Neural cell (in vitro differentiated cells): Measurements from ENCODE around the gene TDP1.

Experiments
- CTCF ChIP-seq: fragments of 450-650 bp; IDR thresholded peaks from 2 replicates; pipeline ENCODE4 v1.5.1; 2014; ENCODE audit warnings: antibody characterized with exemption, mild to moderate bottlenecking, moderate library complexity; ENCODE audit not compliant: poor library complexity, severe bottlenecking
- EP300 ChIP-seq: fragments of 450-650 bp; conservative IDR thresholded peaks from 2 replicates; pipeline ENCODE4 v1.6.1; 2014; ENCODE audit warnings: antibody characterized with exemption, mild to moderate bottlenecking, moderate library complexity; ENCODE audit not compliant: poor library complexity, severe bottlenecking
- EZH2 ChIP-seq: fragments of 200-600, 300-800 bp; shearing (Covaris generic), sonication (generic); IDR thresholded peaks from 2 replicates; pipeline ENCODE4 v1.6.1; 2014; ENCODE audit warnings: antibody characterized with exemption, low read length, borderline replicate concordance, mild to moderate bottlenecking; ENCODE audit not compliant: insufficient read depth, poor library complexity, severe bottlenecking
- MXI1 ChIP-seq: fragments of 450-650 bp; conservative IDR thresholded peaks from 2 replicates; pipeline ENCODE4 v1.6.1; 2014; ENCODE audit warnings: antibody characterized with exemption, mild to moderate bottlenecking; ENCODE audit not compliant: poor library complexity, severe bottlenecking
- POLR2AphosphoS5 ChIP-seq: IDR thresholded peaks from 2 replicates; pipeline ENCODE4 v1.6.1; 2012
- RAD21 ChIP-seq: fragments of 450-650 bp; conservative IDR thresholded peaks from 2 replicates; pipeline ENCODE4 v1.6.1; 2014; ENCODE audit warnings: antibody characterized with exemption, mild to moderate bottlenecking, moderate library complexity
- TAF1 ChIP-seq: IDR thresholded peaks from 2 replicates; pipeline ENCODE4 v1.6.1; 2012; ENCODE audit warnings: low read depth

GRCh38 chr14:89959853-89960445, 4.2 kb downstream of the TDP1 start:
- TF ChIP-seq EZH2 (no peak), EP300 (no peak), CTCF (no peak), POLR2AphosphoS5 (no peak), MXI1 (no peak), RAD21 (no peak), TAF1 (no peak)
